Body of pancreas (tissue), 4 donors: ENCODE measurements around the gene WASHC2C.
"Not testable (repeated sequence)": the region's sequence is repeated elsewhere in the genome, so short reads cannot be mapped to it uniquely, and the experiment has no call there.

Source experiments
- CTCF ChIP-seq, 7 experiments: fragments of 450-650 bp in 4 of 7; fragments of 200-600 bp in 3 of 7; sonication (generic) in 3 of 7; IDR thresholded peaks; one replicate each; pipeline ENCODE4 v1.5.1; 2016 to 2019; ENCODE audit warnings: antibody characterized with exemption in 7 of 7
- POLR2A ChIP-seq, 3 donors: fragments of 450-650 bp; IDR thresholded peaks; one replicate each; pipeline ENCODE4 v1.6.1; 2016; ENCODE audit warnings: antibody characterized with exemption in 3 of 3, mild to moderate bottlenecking in 2 of 3

- not testable (repeated sequence) for TF ChIP-seq CTCF, POLR2A (IDR thresholded peaks at IDR 0.05)
Measured at GRCh38 chr10:45787212-45787741, 60.2 kb downstream of the WASHC2C start.
